Measurements from ENCODE around the gene PRKCE. TPM values are rescaled to one million over a fixed set of nuclear protein-coding genes. Genes with fewer than 3 reads are reported as not detected.

PRKCE gene
- total RNA-seq, 1 donor from 2014 or later: 18.4 TPM

GRCh38 chr2:45904946-45905631 is 253.6 kb downstream of the PRKCE start:
- Mint-ChIP-seq H3K27me3 (ENCODE audit: low read depth) (no peaks in the 10 kb centered on the region), H3K9me3 (no peaks in the 10 kb centered on the region), H3K4me1 (no peaks in the 10 kb centered on the region), H3K36me3 (no peaks in the 10 kb centered on the region), H3K4me3 (no peak overlapping the region), H3K27ac (no peak overlapping the region)
- DNase-seq (ENCODE audit: low spot score in 2 of 2, unreplicated experiment in 2 of 2): no peak
- TF ChIP-seq CTCF (IDR thresholded peaks at IDR 0.05; ENCODE audit: unreplicated experiment): no peak

GRCh38 chr2:45905632-45905958 is 254.1 kb downstream of the PRKCE start:
- Mint-ChIP-seq H3K27ac (no peak overlapping the region), H3K36me3 (no peaks in the 10 kb centered on the region), H3K9me3 (no peaks in the 10 kb centered on the region), H3K27me3 (ENCODE audit: low read depth) (no peaks in the 10 kb centered on the region), H3K4me1 (no peaks in the 10 kb centered on the region), H3K4me3 (no peak overlapping the region)
- no peak for DNase-seq (ENCODE audit: low spot score in 2 of 2, unreplicated experiment in 2 of 2)
- no peak for TF ChIP-seq CTCF (IDR thresholded peaks at IDR 0.05; ENCODE audit: unreplicated experiment)

DNA sequence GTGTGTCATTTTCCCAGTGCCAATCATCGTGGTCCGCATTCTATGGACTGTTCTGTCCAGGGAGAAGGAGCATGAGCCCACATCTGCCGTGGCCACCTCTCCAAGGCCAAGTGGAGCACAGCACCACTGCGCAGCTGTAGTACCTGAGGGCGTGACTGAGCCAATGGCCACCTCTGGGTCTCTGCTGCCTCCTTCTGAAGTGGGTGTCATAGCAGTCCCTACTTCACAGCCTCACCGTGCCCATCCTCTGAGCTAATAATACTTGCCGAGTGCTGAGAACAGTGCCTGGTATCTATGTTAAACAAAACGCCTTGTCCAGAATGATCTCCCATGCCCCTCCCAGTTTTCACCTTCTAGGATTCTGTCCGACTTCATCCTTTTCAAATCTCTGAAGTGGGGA is 256.1 kb downstream of the PRKCE start:
- H3K36me3 Mint-ChIP-seq: no peaks in the 10 kb centered on the region
- H3K4me1 Mint-ChIP-seq: no peaks in the 10 kb centered on the region
- no peak overlapping the region for H3K27ac Mint-ChIP-seq
- no peak for DNase-seq (ENCODE audit: low spot score in 2 of 2, unreplicated experiment in 2 of 2)
- H3K4me3 Mint-ChIP-seq: no peak overlapping the region
- no peak for TF ChIP-seq CTCF (IDR thresholded peaks at IDR 0.05; ENCODE audit: unreplicated experiment)
- H3K27me3 Mint-ChIP-seq (ENCODE audit: low read depth): no peaks in the 10 kb centered on the region
- no peaks in the 10 kb centered on the region for H3K9me3 Mint-ChIP-seq

DNA sequence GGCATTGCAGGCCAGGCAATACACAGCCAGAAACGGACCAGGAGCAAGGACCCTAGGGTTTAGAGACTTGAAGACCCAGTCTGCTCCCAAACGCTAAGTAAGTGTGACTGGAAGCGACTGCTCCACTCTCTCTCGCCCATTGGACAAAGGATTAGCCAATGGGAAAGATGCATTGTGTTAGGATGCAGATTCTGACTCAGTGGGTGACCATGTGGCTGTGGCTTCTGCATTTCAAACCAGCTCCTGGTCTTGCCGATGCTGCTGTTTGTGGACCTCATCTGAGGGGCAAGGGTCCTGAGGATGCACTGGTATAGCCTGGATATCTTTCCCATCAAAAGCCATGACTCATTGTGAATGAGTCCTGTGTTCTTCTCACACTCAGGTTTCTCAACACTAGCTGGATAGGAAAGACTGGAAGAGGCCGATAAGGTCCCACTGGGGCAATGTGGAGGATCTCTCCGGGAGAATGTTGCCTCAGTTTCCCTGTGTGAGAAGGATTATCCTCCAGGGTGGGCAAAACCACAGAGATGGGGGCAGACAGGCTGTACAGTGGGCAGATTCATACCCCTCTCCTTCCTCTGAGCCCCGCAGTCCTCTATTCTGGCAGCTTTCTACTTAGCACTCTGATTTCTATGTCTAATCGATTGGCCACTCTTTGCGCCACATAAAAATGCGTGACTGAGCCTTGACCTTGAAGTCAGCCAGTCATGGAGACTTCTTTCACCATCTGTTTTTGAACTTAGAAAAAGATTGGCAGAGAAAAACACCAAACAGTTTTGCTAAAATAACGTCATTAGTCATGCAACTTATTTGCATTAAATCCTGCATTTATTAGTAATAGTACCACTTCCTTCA is 257.1 kb downstream of the PRKCE start:
- H3K27ac Mint-ChIP-seq: no peak overlapping the region
- DNase-seq (ENCODE audit: low spot score in 2 of 2, unreplicated experiment in 2 of 2): no peak
- no peaks in the 10 kb centered on the region for H3K9me3 Mint-ChIP-seq
- H3K27me3 Mint-ChIP-seq (ENCODE audit: low read depth): no peaks in the 10 kb centered on the region
- H3K4me3 Mint-ChIP-seq: no peak overlapping the region
- TF ChIP-seq CTCF (IDR thresholded peaks at IDR 0.05; ENCODE audit: unreplicated experiment): no peak
- no peaks in the 10 kb centered on the region for H3K36me3 Mint-ChIP-seq
- no peaks in the 10 kb centered on the region for H3K4me1 Mint-ChIP-seq

DNA sequence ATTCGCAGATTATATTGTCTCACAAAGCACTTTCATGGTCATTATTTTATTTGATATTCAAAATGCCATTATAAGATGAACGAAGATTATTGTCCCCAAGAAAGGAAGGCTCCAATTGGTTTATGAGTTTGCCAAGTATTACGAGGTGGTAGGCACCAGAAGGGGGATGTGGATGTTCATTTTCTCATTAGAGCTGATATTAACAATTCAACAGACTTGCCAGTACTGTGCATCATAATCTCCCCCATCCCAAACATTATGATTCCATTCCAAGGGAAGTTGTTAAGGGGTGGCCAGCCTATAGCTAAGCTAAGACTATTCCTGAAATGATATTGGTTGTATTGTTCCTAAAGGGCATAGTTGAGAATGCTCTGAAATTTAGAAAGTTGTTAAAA is 257.7 kb downstream of the PRKCE start:
- H3K27ac Mint-ChIP-seq: no peak overlapping the region
- H3K4me1 Mint-ChIP-seq: no peaks in the 10 kb centered on the region
- H3K9me3 Mint-ChIP-seq: no peaks in the 10 kb centered on the region
- no peak for DNase-seq (ENCODE audit: low spot score in 2 of 2, unreplicated experiment in 2 of 2)
- no peaks in the 10 kb centered on the region for H3K27me3 Mint-ChIP-seq (ENCODE audit: low read depth)
- no peak overlapping the region for H3K4me3 Mint-ChIP-seq
- TF ChIP-seq CTCF (IDR thresholded peaks at IDR 0.05; ENCODE audit: unreplicated experiment): no peak
- H3K36me3 Mint-ChIP-seq: no peaks in the 10 kb centered on the region

Data from mesothelial cell of epicardium (in vitro differentiated cells).